22Rv1 (cell line): ENCODE results near the gene CBY2.

Experiments used
- H3K27ac ChIP-seq: fragments of 450-650 bp; 2 replicates; pipeline ENCODE4 v1.5.1; 2017
- ZFX ChIP-seq: fragments of 450-650 bp; IDR thresholded peaks from 2 replicates; pipeline ENCODE4 v1.6.1; 2017; ENCODE audit warnings: antibody characterized with exemption, borderline replicate concordance
- TF ChIP-seq, protein P1 (sequence below): fragments of 450-650 bp; IDR thresholded peaks from 2 replicates; pipeline ENCODE4 v1.5.1; 2017; ENCODE audit warnings: mild to moderate bottlenecking

Gene CBY2

DNA sequence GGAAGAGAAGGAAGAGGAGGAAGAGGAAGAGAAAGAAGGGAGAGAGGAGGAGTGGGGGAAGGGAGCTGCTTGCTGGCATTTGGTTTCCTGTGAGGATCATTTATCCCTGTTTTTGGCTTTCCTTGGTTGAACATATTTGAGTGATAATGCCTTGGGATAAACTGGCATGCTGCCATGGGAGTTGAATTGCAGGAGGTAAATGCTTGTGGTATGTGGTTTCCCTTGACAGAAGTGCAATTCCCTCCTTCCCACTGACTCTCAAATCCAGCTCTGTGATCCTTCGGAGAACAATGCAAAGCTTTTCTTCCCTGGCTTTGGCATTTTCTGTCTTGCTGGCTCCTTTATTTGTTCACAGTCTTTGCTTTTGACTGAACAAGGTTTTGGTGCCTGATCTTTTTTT is 27.2 kb upstream of the CBY2 start:
- TF ChIP-seq, protein P1, sequence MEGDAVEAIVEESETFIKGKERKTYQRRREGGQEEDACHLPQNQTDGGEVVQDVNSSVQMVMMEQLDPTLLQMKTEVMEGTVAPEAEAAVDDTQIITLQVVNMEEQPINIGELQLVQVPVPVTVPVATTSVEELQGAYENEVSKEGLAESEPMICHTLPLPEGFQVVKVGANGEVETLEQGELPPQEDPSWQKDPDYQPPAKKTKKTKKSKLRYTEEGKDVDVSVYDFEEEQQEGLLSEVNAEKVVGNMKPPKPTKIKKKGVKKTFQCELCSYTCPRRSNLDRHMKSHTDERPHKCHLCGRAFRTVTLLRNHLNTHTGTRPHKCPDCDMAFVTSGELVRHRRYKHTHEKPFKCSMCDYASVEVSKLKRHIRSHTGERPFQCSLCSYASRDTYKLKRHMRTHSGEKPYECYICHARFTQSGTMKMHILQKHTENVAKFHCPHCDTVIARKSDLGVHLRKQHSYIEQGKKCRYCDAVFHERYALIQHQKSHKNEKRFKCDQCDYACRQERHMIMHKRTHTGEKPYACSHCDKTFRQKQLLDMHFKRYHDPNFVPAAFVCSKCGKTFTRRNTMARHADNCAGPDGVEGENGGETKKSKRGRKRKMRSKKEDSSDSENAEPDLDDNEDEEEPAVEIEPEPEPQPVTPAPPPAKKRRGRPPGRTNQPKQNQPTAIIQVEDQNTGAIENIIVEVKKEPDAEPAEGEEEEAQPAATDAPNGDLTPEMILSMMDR: no peak
- TF ChIP-seq ZFX: no peak
- H3K27ac ChIP-seq: no peak overlapping the region

DNA sequence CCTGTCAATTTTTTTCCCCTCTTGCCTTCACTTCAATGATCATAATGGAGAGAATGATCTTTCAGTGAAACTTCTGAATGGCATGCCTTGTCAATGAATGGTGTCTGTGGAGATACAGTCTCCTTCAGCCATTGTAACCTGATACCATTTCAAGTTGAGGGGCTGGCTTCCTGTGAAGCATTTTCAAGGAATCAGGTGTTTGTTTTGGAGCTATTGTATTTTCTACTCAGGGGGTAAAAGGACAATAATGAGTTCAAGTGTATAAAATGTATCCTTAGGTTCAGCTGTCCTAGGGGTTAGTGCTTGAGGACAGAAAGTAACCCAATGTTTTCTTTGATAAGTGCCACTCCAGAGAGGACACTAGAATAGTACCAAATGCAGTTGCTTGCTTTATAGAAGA is 23.8 kb upstream of the CBY2 start:
- H3K27ac ChIP-seq: no peak overlapping the region
- TF ChIP-seq, protein P1: no peak
- TF ChIP-seq ZFX: no peak

DNA sequence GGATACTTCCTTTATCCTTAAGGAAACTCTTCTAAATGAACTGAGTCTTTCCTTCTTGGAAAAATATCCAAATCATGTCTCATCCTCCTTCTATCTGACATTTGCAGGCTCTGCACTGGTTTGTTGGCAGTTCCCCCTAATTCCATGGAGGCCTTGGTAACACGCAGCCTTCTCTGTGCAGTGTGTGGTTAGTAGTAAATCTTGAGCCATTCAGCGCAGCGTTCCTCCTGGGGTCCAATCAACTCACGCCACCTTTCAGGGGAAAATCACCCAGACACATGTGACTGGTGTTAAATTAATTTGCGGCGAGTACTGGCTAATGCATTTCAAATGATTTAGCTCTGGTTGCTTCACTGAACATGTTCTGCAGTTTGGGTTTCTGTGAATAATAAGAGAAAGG is 21.0 kb upstream of the CBY2 start:
- H3K27ac ChIP-seq: no peak overlapping the region
- TF ChIP-seq ZFX: no peak
- TF ChIP-seq, protein P1: no peak

DNA sequence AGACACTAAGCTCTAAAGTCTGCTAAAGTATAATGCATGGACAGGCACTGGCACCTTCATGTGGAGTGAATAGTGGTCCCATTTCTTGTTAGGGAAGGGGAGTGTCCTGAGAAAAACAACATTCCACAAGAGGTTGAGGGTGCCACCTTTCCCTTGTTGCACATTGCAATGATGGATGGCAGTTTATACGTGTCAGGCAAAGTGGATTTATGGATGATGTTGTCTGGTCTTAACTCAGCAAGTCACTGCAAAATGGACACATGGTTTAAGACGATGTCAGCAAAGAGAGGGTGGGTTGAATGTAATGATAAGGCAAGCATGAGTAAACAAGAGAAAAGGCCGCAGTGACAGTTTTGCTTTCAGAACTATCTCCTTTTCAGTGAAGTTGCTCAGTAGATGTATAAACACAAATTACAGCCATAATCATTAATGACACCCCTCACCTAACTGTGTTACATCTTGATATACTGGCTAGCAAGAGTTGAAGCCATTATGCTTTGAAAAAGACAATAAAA is 19.6 kb upstream of the CBY2 start:
- TF ChIP-seq, protein P1: no peak
- no peak for TF ChIP-seq ZFX
- H3K27ac ChIP-seq: no peak overlapping the region

DNA sequence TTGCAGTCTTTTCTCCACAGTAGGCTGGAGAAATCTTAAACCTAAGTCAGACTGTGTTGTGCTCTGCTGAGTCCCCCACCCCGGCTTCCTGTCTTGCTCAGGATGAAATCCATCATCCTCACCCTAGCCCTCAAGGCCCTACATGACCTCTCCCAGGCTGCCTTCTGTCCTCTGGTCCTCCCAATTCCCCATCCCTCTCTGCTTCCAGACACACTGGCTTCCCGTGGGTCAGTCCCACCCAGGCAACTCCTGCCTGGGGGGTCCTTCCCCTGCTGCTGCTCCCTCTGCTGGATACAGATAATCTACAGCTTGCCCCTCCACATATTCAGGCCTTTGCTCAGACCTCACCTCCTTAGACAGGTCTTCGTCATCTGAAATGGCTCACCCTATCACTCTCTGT is 18.4 kb upstream of the CBY2 start:
- TF ChIP-seq ZFX: no peak
- TF ChIP-seq, protein P1: peak; percentile 25; the same call in 1 of the 2 replicates
- no peak overlapping the region for H3K27ac ChIP-seq

DNA sequence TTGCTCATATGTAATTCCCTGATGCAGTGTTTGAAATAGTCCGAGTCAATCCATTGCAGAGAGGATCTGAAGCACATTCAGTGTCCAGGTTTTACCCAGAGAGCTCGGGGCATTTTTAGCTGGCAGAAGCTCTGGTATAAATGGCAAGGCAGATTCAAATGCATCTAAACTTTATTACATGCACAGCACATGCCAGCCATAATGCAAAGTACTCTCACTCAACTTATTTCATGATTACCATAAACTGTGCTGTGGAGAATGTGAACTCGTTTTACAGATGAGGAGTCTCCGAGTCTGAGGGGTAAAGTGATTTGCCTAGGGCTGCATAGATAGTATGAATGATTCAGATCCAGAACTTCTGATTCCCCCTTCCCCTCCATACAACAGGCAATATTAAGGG is 13.5 kb upstream of the CBY2 start:
- TF ChIP-seq, protein P1: no peak
- TF ChIP-seq ZFX: no peak
- no peak overlapping the region for H3K27ac ChIP-seq

DNA sequence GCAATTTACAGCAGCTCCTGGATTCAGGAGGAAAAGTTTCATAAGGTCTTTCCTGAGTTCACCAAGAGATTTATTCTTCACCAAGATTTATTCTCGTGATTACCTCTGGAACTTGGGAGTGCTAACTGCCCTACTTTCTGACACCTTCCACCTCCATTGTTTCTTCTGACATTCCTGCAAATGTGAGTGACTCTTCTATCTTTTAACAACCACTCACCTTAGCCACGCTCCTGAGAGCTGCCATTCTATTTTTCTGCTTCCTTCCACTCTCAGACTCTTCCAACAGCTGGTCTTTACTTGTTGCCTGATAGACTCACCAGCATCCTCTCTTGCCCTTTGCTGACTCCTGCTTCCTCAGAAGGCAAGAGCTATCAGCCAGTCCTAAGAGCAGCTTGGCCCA is 11.5 kb upstream of the CBY2 start:
- no peak overlapping the region for H3K27ac ChIP-seq
- TF ChIP-seq, protein P1: no peak
- no peak for TF ChIP-seq ZFX
